ENCODE data around the gene RNF207.

RNF207 gene

GRCh38 chr1:6246497-6247467 is 40.9 kb downstream of the RNF207 start (continued):
- no peak for TF ChIP-seq ZSCAN23 (tag by site-specific recombination; IDR thresholded peaks at IDR 0.05)
- no peak for TF ChIP-seq ZNF518A (tag by site-specific recombination; conservative IDR thresholded peaks at IDR 0.05; ENCODE audit: low read depth)
- no peak for TF ChIP-seq ZNF449 (tag by site-specific recombination; IDR thresholded peaks at IDR 0.05)
- no peak for TF ChIP-seq ZNF155 (tag by site-specific recombination; IDR thresholded peaks at IDR 0.05)
- no peak for TF ChIP-seq ZNF510 (tag by site-specific recombination; IDR thresholded peaks at IDR 0.05; ENCODE audit: insufficient replicate concordance)
- no peak for TF ChIP-seq ZNF571 (tag by site-specific recombination; IDR thresholded peaks at IDR 0.05)
- 0 out of 2 replicates have a peak, but pooled peaks have one; percentile 21 for TF ChIP-seq WT1 (tag by site-specific recombination; IDR thresholded peaks at IDR 0.05)
- peak; percentile 76 for TF ChIP-seq SCRT2 (tag by site-specific recombination; IDR thresholded peaks at IDR 0.05)
- no peak for TF ChIP-seq ZBTB1 (tag by site-specific recombination; IDR thresholded peaks at IDR 0.05)
- no peak for TF ChIP-seq ZNF362 (tag by site-specific recombination; IDR thresholded peaks at IDR 0.05)
- TF ChIP-seq ZNF121 (tag by site-specific recombination; IDR thresholded peaks at IDR 0.05), result no peak
- TF ChIP-seq ZFP3 (tag by site-specific recombination; IDR thresholded peaks at IDR 0.05; ENCODE audit: low read depth), result no peak
- peak; percentile 80 for TF ChIP-seq KLF17 (tag by site-specific recombination; IDR thresholded peaks at IDR 0.05)
- no peak for TF ChIP-seq ZNF544 (tag by site-specific recombination; IDR thresholded peaks at IDR 0.05)
- no peak for TF ChIP-seq MEIS1 (CRISPR knock-in tag; IDR thresholded peaks at IDR 0.05; ENCODE audit: borderline replicate concordance)
- TF ChIP-seq KLF10 (tag by site-specific recombination; IDR thresholded peaks at IDR 0.05), result no peak; the same call in 1 of the 2 replicates
- TF ChIP-seq SALL2 (tag by site-specific recombination; IDR thresholded peaks at IDR 0.05; ENCODE audit: borderline replicate concordance), result no peak
- TF ChIP-seq ZBTB11 (tag by site-specific recombination; conservative IDR thresholded peaks at IDR 0.05; ENCODE audit: low read depth), result no peak
- TF ChIP-seq ZNF248 (tag by site-specific recombination; IDR thresholded peaks at IDR 0.05), result no peak
- TF ChIP-seq ZBTB44 (tag by site-specific recombination; IDR thresholded peaks at IDR 0.05), result no peak
- no peak for TF ChIP-seq INSM2 (tag by site-specific recombination; IDR thresholded peaks at IDR 0.05)
- TF ChIP-seq YY1 (tag by site-specific recombination; IDR thresholded peaks at IDR 0.05), result no peak
- TF ChIP-seq ZNF792 (tag by site-specific recombination; IDR thresholded peaks at IDR 0.05), result no peak

Measured in HEK293 (cell line).